Cerebellar cortex (tissue), 1 donor: ENCODE results near the gene NXPH4.

Experiments used
- DNase-seq: peaks from one replicate; pipeline ENCODE4 v3.0.0-alpha.2; 2015; ENCODE audit warnings: low spot score

Gene NXPH4

DNA sequence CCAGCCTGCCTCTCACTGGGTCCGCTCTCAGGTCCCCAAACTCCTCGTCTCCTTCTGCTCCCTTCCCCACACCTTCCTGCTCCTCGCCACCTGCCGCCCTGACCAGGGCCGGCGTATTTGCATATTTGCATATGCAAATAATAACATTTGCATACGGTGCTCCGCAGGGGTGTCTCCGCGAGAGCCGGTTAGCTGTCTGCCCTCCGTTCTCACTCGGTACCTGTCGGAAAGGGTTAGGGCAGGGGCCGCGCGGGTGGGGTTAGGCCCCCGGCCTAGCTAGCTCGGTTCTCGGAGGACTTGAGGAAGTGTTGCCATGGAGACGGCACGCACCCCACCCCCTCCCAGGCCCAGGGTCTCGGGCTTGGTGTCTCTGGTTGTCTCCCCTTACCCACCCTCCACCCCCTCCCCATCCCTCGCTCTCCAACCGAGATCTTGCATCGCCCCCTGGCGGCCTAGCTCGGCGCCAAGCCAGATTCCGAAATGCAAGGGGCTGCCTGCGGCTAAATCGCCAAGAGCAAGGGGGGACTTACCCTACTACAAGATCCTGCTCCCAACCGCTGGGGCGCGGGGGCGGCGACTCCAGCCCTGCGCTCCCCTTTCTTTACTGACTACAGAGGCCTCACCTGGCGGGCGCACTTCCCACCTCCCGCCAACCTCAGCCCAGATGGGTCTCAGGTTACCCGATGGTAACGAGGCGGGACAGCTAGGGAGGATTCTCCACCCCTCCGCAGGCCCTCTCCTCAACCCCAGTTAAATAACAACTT, 26.3 kb downstream of the NXPH4 start:
- DNase-seq: peak; percentile 88

DNA sequence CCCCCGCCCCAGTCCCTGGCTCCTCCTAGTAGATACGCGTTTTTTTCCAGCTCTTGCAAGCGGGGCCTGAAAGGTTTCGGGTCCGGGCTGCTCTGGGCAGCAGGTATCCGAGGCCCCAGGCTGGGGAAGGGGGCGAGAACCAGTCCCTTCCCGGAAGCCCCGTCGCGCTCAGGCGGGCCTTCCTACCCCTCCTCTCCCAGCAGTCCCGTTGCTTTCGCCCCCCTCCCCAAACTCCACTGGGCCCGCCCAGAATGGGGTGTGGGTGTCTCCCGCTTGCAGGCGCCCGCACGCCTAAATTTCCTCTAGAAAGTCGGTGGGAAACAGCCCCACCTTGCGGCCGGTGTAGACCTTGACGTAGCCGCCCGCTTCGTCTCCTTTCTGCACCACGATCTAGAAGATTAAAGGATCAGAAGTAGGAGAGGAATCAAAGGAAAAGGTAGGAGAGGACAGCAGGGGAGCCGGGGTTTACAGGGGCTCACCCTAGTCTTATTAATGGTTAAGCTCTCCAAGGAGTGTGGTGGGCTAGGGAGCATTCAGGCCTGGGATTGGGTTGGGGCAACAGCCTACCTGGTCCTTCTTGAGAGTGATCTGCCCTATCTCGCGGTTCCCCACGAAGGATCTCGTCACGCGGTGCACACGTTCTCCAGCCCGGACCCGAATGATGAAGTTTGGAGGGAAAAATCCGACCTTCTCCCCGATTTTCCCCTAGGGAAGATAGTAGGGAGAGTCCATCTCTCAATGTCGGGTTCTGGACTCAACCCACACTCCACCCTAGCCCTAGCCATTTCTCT, 27.1 kb downstream of the NXPH4 start:
- peak; percentile 80 for DNase-seq

DNA sequence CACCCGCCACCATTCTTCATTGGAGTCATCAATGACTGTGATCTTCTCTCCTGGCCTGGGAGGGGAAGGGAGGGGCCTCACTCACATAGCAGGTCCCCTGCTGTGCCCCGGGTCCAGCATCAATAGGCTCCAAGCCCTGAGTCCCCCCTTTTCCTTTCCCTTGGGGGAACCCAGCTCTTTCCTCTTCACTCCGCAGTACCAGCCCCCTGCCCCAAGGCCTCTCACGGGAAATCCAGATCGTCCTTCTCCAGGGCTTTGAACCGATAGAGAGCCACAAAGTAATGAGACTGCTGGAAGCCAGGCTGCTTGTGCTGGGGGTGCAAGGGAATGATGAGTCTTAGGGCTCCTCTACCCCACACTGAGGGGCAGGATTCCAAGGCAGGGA, 27.7 kb downstream of the NXPH4 start:
- DNase-seq: no peak

DNA sequence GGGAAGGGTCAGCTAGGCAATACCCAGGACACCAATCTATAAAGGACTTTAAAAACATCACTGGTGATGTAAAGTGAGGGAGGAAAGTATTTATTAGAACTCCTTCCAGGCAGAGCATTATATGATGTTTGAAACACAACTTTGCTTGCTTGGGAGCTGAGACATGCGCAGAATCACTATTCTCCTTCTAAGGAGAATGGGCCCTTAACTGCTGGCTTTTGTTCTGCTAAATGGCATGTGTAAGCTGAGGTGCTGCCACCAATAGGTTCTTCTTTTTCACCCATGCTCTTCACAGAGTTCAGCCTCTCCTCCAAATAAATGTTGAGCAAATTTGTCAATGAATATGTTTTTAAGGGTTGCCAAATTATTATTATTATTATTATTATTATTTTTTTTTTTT, 30.4 kb downstream of the NXPH4 start:
- no peak for DNase-seq

DNA sequence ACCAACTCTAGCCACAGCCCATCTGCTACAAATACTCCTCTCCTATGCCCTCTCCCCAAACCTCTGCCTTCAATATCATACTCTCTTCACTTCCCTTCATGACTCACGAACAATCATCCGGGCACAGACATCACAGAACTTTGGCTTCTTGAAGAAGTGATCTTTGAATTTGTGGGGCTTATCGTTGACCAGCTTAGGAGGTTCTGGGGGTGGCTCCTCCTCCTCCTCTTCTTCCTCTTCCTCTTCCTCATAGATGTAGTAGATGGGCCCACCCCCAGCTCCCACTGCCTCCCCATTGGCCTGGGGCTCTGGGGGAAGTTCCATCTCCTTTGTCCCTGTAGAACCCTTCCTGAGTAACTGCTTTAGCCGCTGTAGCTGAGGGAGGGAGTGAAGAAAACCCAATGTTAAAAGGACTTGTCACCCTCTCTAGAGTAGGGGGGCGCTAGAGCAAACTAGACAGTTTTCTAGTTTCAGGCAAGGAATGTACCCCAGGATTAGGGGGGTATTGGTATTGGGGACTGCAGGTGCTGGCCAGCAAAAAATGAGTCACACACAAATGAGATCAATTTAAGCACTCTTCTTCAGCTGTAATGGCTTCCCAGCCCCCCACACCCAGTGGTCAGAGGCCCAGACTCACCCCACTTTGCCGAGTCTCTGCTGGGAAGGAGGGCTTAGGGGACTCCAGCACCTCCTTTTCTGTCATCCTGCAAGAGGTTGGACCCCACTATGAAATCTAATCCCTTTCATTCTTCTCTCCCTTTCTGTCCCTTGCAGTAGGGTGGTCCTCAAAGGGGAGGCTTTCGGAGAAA, 32.5 kb downstream of the NXPH4 start:
- no peak for DNase-seq

DNA sequence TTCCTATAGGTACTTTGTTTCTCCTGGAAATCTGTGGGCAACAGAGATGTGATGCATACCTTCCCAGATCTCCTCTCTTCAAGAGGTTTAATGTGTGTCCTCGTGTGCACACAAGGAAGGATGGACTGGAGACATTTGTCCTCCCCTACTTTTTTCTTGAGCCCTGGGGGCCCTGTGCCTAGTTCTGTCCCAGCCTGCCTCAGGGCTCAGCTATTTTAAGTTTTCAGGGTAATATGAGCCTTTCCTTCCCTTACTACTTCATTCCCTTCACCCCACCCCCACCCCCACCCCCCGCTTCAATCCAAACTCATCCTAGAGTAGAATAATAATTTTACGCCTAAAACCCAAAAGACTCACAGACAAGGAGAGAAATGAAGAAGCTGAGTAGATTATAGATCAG, 33.9 kb downstream of the NXPH4 start:
- no peak for DNase-seq

DNA sequence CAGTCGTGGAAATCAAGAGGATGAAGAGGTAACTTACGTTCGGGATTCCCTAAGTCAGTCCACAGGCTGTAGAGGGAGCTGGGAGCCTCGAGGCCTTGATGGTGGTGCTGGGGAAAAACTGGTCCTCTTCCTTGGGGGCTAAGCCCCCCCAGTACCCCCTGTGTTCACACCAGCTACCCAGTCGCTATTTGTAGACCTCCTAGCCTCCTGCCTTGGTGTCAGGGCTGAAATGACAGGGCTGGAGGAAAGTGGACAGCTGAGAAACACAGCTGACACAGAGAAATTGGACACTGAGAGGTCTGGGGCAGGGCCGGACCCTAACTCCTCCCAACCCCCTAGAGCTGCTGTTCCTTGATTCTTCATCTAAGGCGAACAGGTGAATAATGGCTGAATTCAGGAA, 34.4 kb downstream of the NXPH4 start, which contains the start of gene STAC3:
Gene STAC3, minus strand, starts transcription at position 232 of the 400 bp plus-strand sequence. CDS start 1,551 bp downstream, outside the sequence.
- no peak for DNase-seq

DNA sequence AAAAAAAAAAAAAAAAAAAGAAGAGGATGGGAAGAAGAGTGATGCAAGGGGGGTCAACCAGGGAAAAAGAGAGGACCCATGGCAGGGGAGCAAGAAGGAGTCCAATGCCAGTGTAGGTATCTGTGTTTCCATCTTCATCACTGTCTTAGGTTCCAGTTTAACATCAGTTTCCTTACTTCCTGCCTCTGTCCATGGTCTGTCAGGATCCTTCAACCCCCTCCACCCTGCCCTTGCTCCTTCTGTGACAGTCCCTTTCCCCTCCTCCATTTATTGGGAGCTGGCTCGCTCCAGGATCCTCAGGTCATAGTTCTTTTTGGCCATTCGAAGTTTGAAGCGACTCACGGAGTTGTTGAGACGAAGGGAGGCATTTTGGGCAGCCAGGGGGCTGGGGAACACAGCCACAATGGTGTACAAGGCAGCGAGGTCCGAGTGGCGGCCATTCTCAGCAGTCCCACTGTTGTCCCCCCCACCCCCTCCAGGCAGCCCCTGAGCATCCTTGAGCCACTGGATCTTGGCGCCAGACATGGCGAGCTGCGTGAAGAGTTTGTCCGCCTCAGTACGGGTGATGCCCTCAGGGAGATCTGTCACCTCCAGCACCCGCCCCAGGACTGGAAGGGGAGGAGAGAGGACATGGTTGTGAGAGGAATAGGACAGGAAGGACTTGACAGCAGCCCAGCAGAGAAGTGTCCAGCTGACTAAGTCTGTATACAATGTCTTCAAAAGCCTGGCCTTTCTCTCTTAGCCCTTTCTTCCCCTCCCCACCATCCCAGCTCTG, 38.1 kb downstream of the NXPH4 start:
- no peak for DNase-seq

DNA sequence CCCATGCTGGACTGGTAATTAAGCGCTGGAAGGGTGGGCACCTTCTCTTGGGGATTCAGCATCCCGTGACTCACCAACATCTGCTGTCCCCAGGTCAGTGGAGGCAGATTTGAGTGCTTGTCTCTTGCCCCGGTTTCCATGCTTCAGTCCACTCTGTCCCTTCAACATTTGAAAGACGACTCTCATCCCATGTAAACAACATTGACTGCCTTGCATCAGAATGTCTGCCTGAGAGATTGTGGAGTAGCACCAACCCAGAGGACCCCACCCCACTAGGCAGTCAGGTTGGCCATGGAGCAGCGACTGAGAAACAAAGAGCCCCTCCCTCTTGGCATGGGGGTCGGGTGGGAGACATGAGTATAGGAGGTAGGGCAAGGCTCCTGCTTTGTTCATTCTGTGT, 39.3 kb downstream of the NXPH4 start:
- no peak for DNase-seq

DNA sequence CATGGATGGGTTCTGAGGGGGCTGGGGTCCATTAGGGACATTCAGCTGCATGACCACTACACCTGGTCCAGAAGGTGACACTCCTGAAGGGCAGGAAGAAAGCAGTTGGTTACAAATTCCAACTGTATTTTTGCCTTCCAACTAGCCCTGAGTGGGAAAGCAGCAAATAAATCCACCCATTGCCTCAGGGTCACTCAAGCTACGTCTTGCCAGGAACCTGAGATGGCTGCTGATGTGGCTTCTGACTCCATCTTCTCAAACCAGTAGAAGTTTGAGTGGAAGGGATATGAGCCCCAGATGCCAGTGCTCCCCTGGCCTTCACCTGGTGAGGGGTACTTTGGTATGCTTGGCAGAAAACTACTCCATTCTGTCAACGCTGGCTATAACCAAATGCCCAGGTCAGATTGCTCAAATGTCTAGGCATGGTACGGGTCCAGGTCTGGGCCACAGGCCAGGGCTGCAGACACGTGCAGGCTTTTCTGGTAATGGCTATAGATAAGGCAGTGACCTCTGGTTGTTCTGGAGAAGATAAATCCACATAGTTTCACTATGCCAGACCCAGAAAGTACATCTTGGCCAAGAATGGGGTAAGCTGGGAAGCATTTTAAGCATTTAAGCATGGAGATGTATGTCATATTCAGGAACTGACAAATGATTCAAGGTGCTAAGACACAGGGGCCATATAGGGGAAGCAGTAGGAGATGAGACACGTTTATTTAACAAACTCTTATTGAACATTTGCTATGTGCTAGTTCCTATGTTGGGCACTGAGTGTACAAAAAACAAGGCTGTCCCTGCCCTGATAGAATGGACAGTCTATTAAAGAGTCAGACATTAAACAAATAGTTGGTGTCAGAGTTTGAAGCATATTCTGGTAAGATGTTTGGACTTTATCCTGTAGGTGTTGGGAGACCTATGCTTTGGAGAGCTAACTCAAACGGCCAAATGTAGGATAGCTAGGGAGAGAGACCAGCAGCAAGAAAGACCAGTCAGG, 42.7 kb downstream of the NXPH4 start:
- DNase-seq: no peak

DNA sequence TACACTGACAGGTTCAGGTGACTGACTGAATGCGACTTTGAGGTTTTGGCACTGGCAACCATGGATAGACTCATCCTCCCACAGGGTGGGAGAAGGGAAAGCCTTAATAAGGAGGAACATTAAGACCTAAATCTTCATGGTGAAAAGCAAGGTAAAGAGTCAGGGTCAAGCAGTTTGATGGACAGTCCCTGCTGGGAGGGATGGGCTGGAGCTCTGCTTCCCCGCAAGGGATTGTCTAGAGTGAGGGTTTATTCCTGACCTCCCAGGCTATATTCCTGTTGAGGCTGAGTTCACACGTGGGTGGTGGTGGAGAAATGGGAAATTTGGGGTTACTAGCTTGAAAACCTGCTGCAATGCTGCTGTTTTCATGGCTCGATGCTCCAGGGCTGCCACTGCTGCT, 43.8 kb downstream of the NXPH4 start:
- no peak for DNase-seq

DNA sequence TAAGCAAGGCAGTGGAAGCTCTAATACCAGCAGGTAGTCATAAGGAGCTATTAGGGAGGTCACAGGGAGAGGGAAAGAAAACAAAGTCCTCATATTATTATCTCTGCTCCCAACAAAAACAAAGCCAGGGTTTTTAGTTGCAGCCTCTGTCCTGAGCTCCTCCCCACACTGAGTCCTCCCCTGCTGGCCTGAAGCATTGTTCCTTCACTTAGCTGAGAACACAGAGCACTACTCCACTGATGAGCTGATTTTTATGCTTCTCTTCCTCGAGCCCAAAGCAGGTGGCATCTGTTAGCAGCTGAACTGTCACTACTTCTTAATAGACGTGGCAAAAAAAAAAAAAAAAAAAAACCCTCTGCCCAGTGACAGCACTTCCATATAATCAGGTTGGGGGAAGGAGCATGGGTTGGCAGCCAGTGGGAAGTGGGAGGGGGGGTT, 44.9 kb downstream of the NXPH4 start:
- DNase-seq: peak; percentile 61

DNA sequence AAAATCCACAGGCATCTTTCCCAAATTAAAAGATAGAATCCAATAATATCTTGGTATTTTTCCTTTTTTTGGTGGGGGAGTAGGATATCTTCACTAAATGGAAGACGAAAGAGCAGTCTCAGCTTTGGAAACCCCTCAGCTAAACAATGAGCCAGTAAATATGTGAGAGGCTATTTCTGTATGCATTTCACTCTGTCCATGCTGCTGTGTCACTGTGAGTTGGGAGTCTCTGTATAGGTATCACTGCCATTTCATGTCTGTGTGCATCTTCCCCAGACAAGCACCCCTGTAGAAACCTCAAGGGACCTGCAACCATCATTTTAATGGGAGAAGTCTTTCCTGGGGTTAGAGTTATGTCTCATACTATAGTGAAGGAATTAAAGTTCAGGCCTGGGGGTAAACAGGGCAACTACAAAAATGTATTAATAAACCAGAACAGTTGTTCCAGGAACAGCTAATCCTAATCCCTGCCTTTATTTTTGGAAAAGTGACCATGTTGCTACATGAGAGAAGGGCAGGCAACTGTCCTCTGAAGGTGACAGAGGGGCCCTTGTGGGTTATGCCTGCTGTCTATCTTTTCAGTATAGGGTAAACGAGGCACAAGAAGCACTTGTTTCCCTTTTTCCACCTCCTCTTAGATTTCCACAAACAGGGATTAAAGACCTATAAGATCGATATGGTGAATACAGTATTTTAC, 45.7 kb downstream of the NXPH4 start:
- DNase-seq: no peak

DNA sequence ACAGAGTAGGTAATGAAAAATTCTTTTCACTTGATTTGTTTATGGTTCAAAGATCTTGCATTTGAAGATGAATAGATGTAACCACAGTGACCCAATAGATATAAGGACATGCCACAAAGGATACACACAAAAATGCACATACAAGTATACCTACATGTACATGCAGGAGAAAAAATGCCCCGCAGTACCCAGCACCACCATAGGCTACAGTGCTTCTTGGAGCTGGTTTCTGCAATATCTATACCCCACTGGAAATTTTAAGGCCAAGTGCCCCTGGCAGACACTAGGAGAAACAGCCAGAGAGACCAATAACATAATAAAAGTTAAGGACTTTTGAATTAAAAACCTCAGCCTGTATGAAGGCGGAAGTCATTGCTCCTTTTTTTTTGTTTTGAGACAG, 46.5 kb downstream of the NXPH4 start:
- DNase-seq: no peak

DNA sequence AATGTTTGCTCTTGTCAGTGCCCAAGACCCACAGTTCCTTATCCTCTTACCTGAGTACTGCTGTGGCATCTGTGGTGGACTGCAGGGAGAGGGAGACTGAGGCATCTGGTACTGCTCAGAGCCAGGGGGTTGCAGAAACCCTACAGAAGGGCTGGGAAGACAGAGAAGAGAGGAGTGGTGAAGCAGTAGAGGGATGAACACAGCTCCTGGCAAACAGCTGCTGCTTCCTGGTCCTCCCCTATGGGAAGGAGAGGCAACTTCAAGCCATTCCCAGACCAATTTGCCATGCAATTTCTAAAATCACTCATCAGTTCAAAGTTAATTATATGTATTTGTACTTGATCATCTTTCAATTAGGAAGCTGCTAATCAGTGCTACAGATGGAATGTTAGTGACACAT, 50.1 kb downstream of the NXPH4 start:
- DNase-seq: no peak

DNA sequence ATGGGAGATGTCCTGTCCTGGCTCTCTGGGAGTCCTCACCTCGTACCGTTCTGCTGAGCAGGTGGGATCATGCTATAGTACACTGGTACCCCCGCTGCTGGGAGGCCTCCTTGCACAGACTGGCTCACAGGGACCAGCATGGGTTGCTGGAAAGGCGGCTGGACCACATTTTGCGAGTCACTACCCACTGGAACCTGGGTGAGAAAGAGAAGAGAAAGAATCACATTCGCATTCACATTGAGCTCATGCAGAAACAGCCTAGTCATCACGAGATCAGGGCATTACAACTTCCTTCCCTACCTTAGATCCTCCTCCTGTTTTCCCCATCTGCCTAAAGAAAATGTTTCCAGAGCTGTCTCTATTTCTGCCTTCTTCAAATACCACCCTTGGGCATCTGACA, 51.7 kb downstream of the NXPH4 start:
- no peak for DNase-seq

DNA sequence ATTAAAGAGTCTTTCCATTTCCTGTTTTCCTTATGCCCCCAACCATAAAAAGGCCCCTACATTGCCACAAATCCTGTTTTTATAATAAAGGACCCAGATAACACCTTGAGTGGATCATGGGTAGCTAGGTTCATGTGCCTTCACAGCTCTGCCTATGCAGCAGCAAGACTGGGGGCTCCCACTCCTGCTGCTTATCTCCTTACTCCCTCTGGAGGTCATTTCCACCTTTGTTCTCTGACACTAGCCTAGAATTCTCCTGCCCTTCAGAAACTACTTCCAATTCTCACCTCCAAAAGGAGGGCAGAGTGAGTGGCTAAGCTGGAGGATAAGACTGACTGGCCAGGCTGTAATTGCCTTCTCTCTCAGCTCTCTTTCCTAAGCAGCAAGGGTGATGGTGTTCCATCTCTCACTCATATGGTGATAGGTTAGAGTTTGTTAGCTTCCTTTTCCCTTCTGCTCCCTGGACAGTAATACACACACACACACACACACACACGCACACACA, 54.4 kb downstream of the NXPH4 start:
- DNase-seq: peak; percentile 11

DNA sequence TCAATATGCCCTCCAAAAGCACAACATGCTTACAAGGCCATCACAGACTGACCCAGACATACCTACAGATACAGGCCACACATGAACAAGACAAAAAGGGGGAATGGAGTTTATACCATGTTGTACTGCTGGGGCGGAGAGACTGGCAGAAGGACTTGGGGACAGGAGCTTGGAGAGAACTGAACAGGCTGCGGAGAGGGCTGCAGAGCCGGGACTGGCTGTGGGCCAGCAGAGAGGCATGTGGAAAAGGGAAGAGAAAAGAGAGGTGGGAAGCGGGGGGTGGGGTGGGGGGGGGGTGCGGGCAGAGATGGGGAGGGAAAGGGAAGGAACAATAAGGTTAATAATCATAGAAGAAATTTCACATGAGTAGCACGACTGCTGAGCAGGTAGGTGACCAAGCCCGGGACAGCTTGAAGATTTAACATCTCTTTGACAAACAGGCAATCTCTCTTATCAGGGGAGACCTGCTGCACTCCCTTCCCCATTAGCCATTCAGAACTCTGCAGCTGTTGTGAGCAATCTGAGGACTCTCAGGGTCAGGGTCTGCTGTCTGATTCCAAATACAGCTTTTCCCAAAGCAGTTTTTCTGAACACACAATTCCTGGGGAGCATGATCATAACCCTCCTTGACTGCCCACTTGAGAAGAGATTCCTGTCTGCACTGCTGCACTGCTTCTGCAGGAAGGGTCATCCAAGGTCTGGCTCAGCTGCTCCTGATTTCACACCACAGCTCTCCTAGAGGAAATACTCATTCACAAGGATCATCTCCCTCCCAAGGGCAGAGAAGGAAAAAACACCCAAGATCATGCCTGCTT, 56.0 kb downstream of the NXPH4 start:
- DNase-seq: peak; percentile 45

DNA sequence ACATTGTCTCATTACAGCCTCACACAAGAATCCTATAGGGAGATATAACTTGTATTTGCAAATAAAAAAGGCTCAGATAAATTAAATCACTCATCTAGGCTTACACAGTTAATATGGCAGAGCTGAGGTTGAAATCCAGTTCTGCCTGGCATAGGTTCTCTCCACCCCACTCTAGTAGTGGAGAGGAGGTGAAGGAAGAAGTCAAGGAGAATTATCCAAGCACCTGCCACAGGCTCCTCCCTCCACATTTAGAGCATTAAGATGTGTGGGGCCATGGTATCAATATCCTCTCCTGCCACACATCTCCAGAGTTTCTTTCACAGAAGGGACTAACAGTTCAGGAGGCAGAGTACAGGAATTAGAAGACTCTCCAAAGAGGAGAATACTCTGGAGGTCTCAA, 56.9 kb downstream of the NXPH4 start:
- no peak for DNase-seq
